IMR-90 (cell line): ENCODE data around the gene PDE4DIP. TPM values are rescaled to one million over a fixed set of nuclear protein-coding genes. Genes with fewer than 3 reads are reported as not detected.
"Not testable (repeated sequence)": the region's sequence is repeated elsewhere in the genome, so short reads cannot be mapped to it uniquely, and the experiment has no call there.

Source experiments
- ATAC-seq: fragments of 200-7000 bp; cut with Tn5 transposase; 2 replicates; pipeline ENCODE4 v1.9.1; 2020; ENCODE audit warnings: low read depth, mild to moderate bottlenecking, moderate library complexity
- BruUV-seq: library from RNA; stranded (reverse); fragments of 400-500 nt; replicated peaks from 2 replicates; lab custom pipeline; 2021; lab: Mats Ljungman, UMichigan
- CTCF ChIA-PET: fragments of 300-600 bp; formaldehyde crosslinking; extraction: SDS; loops from one replicate; lab custom pipeline; 2021; ENCODE audit warnings: antibody characterized with exemption; lab: Yijun Ruan, JAX
- POLR2A ChIA-PET: fragments of 300-600 bp; sonication (Branson Sonifier 250); formaldehyde crosslinking; loops from one replicate; lab custom pipeline; 2022; ENCODE audit warnings: antibody characterized with exemption; ENCODE audit not compliant: unreplicated experiment; lab: Charles Lee
- DNase-seq: peaks from one replicate; pipeline ENCODE4 v3.0.0; 2013
- H2AFZ ChIP-seq: replicated peaks from 2 replicates; pipeline ENCODE3; 2013; ENCODE audit warnings: low read length, mild to moderate bottlenecking; ENCODE audit not compliant: poor library complexity
- H2AK5ac ChIP-seq: 2 replicates; pipeline ENCODE4 v1.6.1; 2013; ENCODE audit warnings: low read depth, low read length, inconsistent platforms
- H2AK9ac ChIP-seq: replicated peaks from 2 replicates; pipeline ENCODE3; 2013; ENCODE audit warnings: mild to moderate bottlenecking, low read depth, low read length, moderate library complexity; ENCODE audit not compliant: poor library complexity
- H2BK120ac ChIP-seq: 2 replicates; pipeline ENCODE4 v1.6.1; 2013; ENCODE audit warnings: low read depth, low read length, inconsistent platforms
- H2BK15ac ChIP-seq: 3 replicates; pipeline ENCODE4 v1.6.1; 2013; ENCODE audit warnings: low read depth, low read length, inconsistent platforms
- H2BK20ac ChIP-seq: 2 replicates; pipeline ENCODE4 v1.6.1; 2013; ENCODE audit warnings: low read depth, mild to moderate bottlenecking, inconsistent platforms, low read length, moderate library complexity
- H2BK5ac ChIP-seq: 2 replicates; pipeline ENCODE4 v1.6.1; 2013; ENCODE audit warnings: mild to moderate bottlenecking, low read depth, low read length, inconsistent platforms; ENCODE audit not compliant: poor library complexity, severe bottlenecking
- H3K14ac ChIP-seq: replicated peaks from 2 replicates; pipeline ENCODE4 v1.6.1; 2013; ENCODE audit warnings: low read depth, low read length, inconsistent platforms
- H3K18ac ChIP-seq: 2 replicates; pipeline ENCODE4 v1.6.1; 2013; ENCODE audit warnings: low read depth, low read length, control low read depth
- H3K23ac ChIP-seq: 2 replicates; pipeline ENCODE4 v1.6.1; 2013; ENCODE audit warnings: low read depth, low read length, inconsistent platforms
- H3K27ac ChIP-seq: 2 replicates; pipeline ENCODE4 v1.5.1; 2013; ENCODE audit warnings: mild to moderate bottlenecking, control low read depth, low read length; ENCODE audit not compliant: insufficient read depth
- H3K27me3 ChIP-seq: 2 replicates; pipeline ENCODE4 v1.6.1; 2013; ENCODE audit warnings: low read length; ENCODE audit not compliant: control insufficient read depth, insufficient read depth
- H3K36me3 ChIP-seq: 2 replicates; pipeline ENCODE4 v1.6.1; 2013; ENCODE audit warnings: low read length, mixed read lengths; ENCODE audit not compliant: control insufficient read depth, insufficient read depth
- H3K4ac ChIP-seq: 2 replicates; pipeline ENCODE4 v1.6.1; 2013; ENCODE audit warnings: low read depth, low read length, inconsistent platforms
- H3K4me1 ChIP-seq: 2 replicates; pipeline ENCODE4 v1.6.1; 2013; ENCODE audit warnings: low read length, mixed read lengths; ENCODE audit not compliant: control insufficient read depth, insufficient read depth
- H3K4me2 ChIP-seq: 2 replicates; pipeline ENCODE4 v1.6.1; 2013; ENCODE audit warnings: low read depth, mild to moderate bottlenecking, control low read depth, low read length, moderate library complexity
- H3K4me3 ChIP-seq: 2 replicates; pipeline ENCODE4 v1.5.1; 2013; ENCODE audit warnings: low read depth, mild to moderate bottlenecking, control low read depth, low read length, moderate library complexity; ENCODE audit not compliant: insufficient read depth
- H3K56ac ChIP-seq: 2 replicates; pipeline ENCODE4 v1.6.1; 2013; ENCODE audit warnings: low read length, inconsistent platforms; ENCODE audit not compliant: insufficient read depth; ENCODE audit errors: extremely low read depth
- H3K79me1 ChIP-seq, 2 experiments: 2 replicates each; pipeline ENCODE4 v1.6.1; 2013; ENCODE audit warnings: low read length in 2 of 2, inconsistent platforms in 1 of 2, low read depth in 1 of 2
- H3K9ac ChIP-seq: 2 replicates; pipeline ENCODE4 v1.6.1; 2013; ENCODE audit warnings: low read depth, low read length, control low read depth
- H3K9me1 ChIP-seq: 2 replicates; pipeline ENCODE4 v1.6.1; 2013; ENCODE audit warnings: low read length, inconsistent platforms; ENCODE audit not compliant: insufficient read depth
- H3K9me3 ChIP-seq: 2 replicates; pipeline ENCODE4 v1.6.1; 2013; ENCODE audit warnings: low read length; ENCODE audit not compliant: control insufficient read depth, insufficient read depth
- H4K20me1 ChIP-seq: 2 replicates; pipeline ENCODE4 v1.6.1; 2013; ENCODE audit warnings: low read length, inconsistent platforms; ENCODE audit not compliant: insufficient read depth
- H4K5ac ChIP-seq: 2 replicates; pipeline ENCODE4 v1.6.1; 2013; ENCODE audit warnings: mild to moderate bottlenecking, low read depth, low read length, control low read depth
- H4K8ac ChIP-seq, 2 experiments: 2 replicates each; pipeline ENCODE4 v1.6.1; 2013; ENCODE audit warnings: low read depth in 2 of 2, low read length in 2 of 2, control low read depth in 1 of 2, inconsistent platforms in 1 of 2
- H4K91ac ChIP-seq: 2 replicates; pipeline ENCODE4 v1.6.1; 2013; ENCODE audit warnings: low read depth, low read length, inconsistent platforms; ENCODE audit not compliant: insufficient read depth
- WGBS, 2 experiments: methylation state at CpG; one replicate each; pipeline versions ENCODE4 v1.1.5 to v1.1.7; 2013; ENCODE audit warnings: missing lambda C conversion rate in 2 of 2; ENCODE audit not compliant: insufficient read length in 1 of 2; ENCODE audit errors: extremely low coverage in 2 of 2; 5-methylcytosine and 5-hydroxymethylcytosine counted together
- dilution Hi-C: fragments of 300-500 bp; cut with HindIII; formaldehyde crosslinking; loops from one replicate; pipeline ENCODE4 v1.14.3; 2018; ENCODE audit warnings: low sequenced_read_pairs; ENCODE audit not compliant: unreplicated experiment
- in situ Hi-C: fragments of 300-500 bp; cut with MboI; formaldehyde crosslinking; loops from 3 replicates; pipeline ENCODE4 v1.14.3; 2019; ENCODE audit warnings: low sequenced_read_pairs, inconsistent platforms, mixed read lengths
- intact Hi-C: fragments of 100-400 bp; cut with micrococcal nuclease; formaldehyde crosslinking; loops from 2 replicates; pipeline ENCODE4 v1.10.0; 2022
- polyA plus RNA-seq, 3 experiments: library from polyadenylated mRNA; depleted of rRNA; stranded (reverse); fragments of >200 nt; gene quantifications; 2 replicates each; pipeline ENCODE4 v1.2.3, GENCODE V29; 2012; ENCODE audit warnings: low replicate concordance in 1 of 3
- total RNA-seq: library from RNA; depleted of rRNA; stranded (reverse); fragments of >200 nt; gene quantifications from 2 replicates; pipeline ENCODE4 v1.2.3, GENCODE V29; 2012

The PDE4DIP gene
- total and polyA plus RNA-seq, 2 of the 4 experiments (the other 2 are of a cell fraction), result 36.7 to 74.4 TPM

- H4K20me1 ChIP-seq, H3K9me1 ChIP-seq, H2AFZ ChIP-seq, H3K23ac ChIP-seq, H3K36me3 ChIP-seq, H3K4me2 ChIP-seq, H4K8ac ChIP-seq, H3K9me3 ChIP-seq, H2AK9ac ChIP-seq, H3K56ac ChIP-seq, H3K4me3 ChIP-seq, BruUV-seq, H3K4me1 ChIP-seq, H3K9ac ChIP-seq, CTCF ChIA-PET, H2AK5ac ChIP-seq, intact Hi-C loops, H3K27me3 ChIP-seq, dilution Hi-C loops, H4K5ac ChIP-seq, POLR2A ChIA-PET, H3K27ac ChIP-seq, H4K91ac ChIP-seq, in situ Hi-C loops, H2BK20ac ChIP-seq, H2BK15ac ChIP-seq, DNase-seq, H3K14ac ChIP-seq, H3K4ac ChIP-seq, H3K79me1 ChIP-seq: not testable (repeated sequence)
- Histone ChIP-seq H2BK5ac (peak overlapping the region; percentile 83), H2BK120ac (0 out of 2 replicates have a peak overlapping the region, but pooled peaks have one; percentile 60), H3K18ac (peak overlapping the region; percentile 52; the same call in 1 of the 2 replicates)
- ATAC-seq, result peak; percentile 93
- no CpG with 5 or more reads among the region's 3 CpGs for WGBS, 2 experiments
Measured at GRCh38 chr1:148942906-148943305, 98.7 kb downstream of the PDE4DIP start.

DNA sequence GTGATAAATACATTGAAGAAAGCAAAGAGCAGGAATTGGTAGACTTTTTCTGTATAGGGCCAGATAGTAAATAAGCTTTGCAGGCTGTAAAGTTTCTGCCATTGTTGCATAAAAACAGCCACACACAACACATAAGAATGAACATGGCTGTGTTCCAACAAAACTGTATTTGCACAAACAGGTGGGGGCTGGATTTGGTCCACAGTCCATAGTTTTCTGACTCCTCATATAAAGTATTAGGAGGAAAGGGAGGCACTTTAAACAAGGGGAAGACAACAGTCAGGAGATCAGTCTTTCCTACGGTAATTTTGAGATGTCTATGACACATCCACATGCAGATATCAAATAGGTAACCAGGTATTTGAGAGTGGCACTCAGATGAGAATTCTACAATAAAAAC is 100.9 kb downstream of the PDE4DIP start:
- H2AFZ ChIP-seq, H3K4me2 ChIP-seq, BruUV-seq, DNase-seq, H3K27me3 ChIP-seq, H3K9me1 ChIP-seq, ATAC-seq, H2BK15ac ChIP-seq, H2BK20ac ChIP-seq, dilution Hi-C loops, H3K18ac ChIP-seq, H3K36me3 ChIP-seq, H4K5ac ChIP-seq, H3K4ac ChIP-seq, H2AK5ac ChIP-seq, H3K56ac ChIP-seq, intact Hi-C loops, H4K20me1 ChIP-seq, H3K27ac ChIP-seq, H4K91ac ChIP-seq, H3K14ac ChIP-seq, POLR2A ChIA-PET, H3K79me1 ChIP-seq, H3K9ac ChIP-seq, CTCF ChIA-PET, H3K23ac ChIP-seq, H3K4me3 ChIP-seq, H3K9me3 ChIP-seq, H2BK120ac ChIP-seq, in situ Hi-C loops, H4K8ac ChIP-seq, H2AK9ac ChIP-seq, H3K4me1 ChIP-seq, H2BK5ac ChIP-seq: not testable (repeated sequence)
- no CpG with 5 or more reads among the region's 1 CpG for WGBS, 2 experiments
